GM10248 (cell line): ENCODE results near the gene SLC25A24.
"Not testable (repeated sequence)": the region's sequence is repeated elsewhere in the genome, so short reads cannot be mapped to it uniquely, and the experiment has no call there.

Experiments used
- CTCF ChIA-PET: fragments of 300-600 bp; sonication (Branson Sonifier 250); formaldehyde crosslinking; extraction: SDS; loops from one replicate; lab custom pipeline; 2021; ENCODE audit warnings: antibody characterized with exemption; lab: Yijun Ruan, JAX
- POLR2A ChIA-PET: fragments of 350-650 bp; sonication (Branson Sonifier 250); formaldehyde crosslinking; extraction: SDS; loops from one replicate; lab custom pipeline; 2020; ENCODE audit warnings: antibody characterized with exemption; lab: Yijun Ruan, JAX
- DNase-seq: peaks from one replicate; pipeline ENCODE4 v3.0.0; 2012; ENCODE audit errors: extremely low spot score
- CTCF ChIP-seq: IDR thresholded peaks from 2 replicates; pipeline ENCODE4 v1.5.1; 2012; ENCODE audit warnings: mild to moderate bottlenecking, low read depth; ENCODE audit errors: extremely low read depth, missing control alignments, control extremely low read depth

Gene SLC25A24

GRCh38 chr1:108141621-108142020, 58.5 kb downstream of the SLC25A24 start:
- ChIA-PET POLR2A (no interaction called here), CTCF (interaction anchor here (1.5 kb wide), 1 partner anchor 11 kb away, joined by 4 read pairs; no protein-coding TSS in a partner anchor)
- TF ChIP-seq CTCF = no peak
- no peak for DNase-seq

- ChIA-PET CTCF (interaction anchor here (1.0 to 1.5 kb wide), 3 partner anchors 10 to 358 kb away, joined by 3 to 4 read pairs (median 3); no protein-coding TSS in a partner anchor), POLR2A (no interaction called here)
- TF ChIP-seq CTCF = no peak
- DNase-seq = no peak
Observed at GRCh38 chr1:108140936-108141335, 59.2 kb downstream of the SLC25A24 start.

- ChIA-PET POLR2A (no interaction called here), CTCF (interaction anchor here (1.0 to 1.8 kb wide), 4 partner anchors 10 to 357 kb away, joined by 3 to 4 read pairs (median 4); no protein-coding TSS in a partner anchor)
- no peak for DNase-seq
- no peak for TF ChIP-seq CTCF
Observed at GRCh38 chr1:108140177-108140576, 60.0 kb downstream of the SLC25A24 start.

GRCh38 chr1:108139555-108139954, 60.6 kb downstream of the SLC25A24 start:
- CTCF ChIA-PET = interaction anchor here (1.1 to 3.0 kb wide), 3 partner anchors 12 to 358 kb away, joined by 3 to 18 read pairs (median 4); no protein-coding TSS in a partner anchor
- POLR2A ChIA-PET, DNase-seq: not testable (repeated sequence)

- POLR2A ChIA-PET, DNase-seq, CTCF ChIA-PET: not testable (repeated sequence)
Observed at GRCh38 chr1:108133148-108133547, 67.0 kb downstream of the SLC25A24 start.

- CTCF ChIA-PET = interaction anchor here (1.1 kb wide), 1 partner anchor 350 kb away, joined by 3 read pairs; no protein-coding TSS in a partner anchor
- DNase-seq, POLR2A ChIA-PET: not testable (repeated sequence)
Observed at GRCh38 chr1:108132367-108132766, 67.8 kb downstream of the SLC25A24 start.

GRCh38 chr1:108131281-108131680, 68.9 kb downstream of the SLC25A24 start:
- POLR2A ChIA-PET = not testable (repeated sequence)

GRCh38 chr1:108130794-108131193, 69.3 kb downstream of the SLC25A24 start:
- POLR2A ChIA-PET = no interaction called here
- no peak for TF ChIP-seq CTCF
- CTCF ChIA-PET = interaction anchor here (0.7 to 8.7 kb wide), 3 partner anchors 10 to 345 kb away, joined by 3 to 509 read pairs (median 4); no protein-coding TSS in a partner anchor
- no peak for DNase-seq

More at GRCh38 chr1:108131281-108131680, 68.9 kb downstream of the SLC25A24 start:
- DNase-seq, CTCF ChIA-PET: not testable (repeated sequence)

- no peak for DNase-seq
- POLR2A ChIA-PET = no interaction called here
- TF ChIP-seq CTCF = no peak
- CTCF ChIA-PET = interaction anchor here (0.7 to 8.7 kb wide), 3 partner anchors 11 to 344 kb away, joined by 3 to 509 read pairs (median 4); no protein-coding TSS in a partner anchor
Observed at GRCh38 chr1:108129999-108130398, 70.1 kb downstream of the SLC25A24 start.
